ENCODE data around the gene MKNK1.

DNA sequence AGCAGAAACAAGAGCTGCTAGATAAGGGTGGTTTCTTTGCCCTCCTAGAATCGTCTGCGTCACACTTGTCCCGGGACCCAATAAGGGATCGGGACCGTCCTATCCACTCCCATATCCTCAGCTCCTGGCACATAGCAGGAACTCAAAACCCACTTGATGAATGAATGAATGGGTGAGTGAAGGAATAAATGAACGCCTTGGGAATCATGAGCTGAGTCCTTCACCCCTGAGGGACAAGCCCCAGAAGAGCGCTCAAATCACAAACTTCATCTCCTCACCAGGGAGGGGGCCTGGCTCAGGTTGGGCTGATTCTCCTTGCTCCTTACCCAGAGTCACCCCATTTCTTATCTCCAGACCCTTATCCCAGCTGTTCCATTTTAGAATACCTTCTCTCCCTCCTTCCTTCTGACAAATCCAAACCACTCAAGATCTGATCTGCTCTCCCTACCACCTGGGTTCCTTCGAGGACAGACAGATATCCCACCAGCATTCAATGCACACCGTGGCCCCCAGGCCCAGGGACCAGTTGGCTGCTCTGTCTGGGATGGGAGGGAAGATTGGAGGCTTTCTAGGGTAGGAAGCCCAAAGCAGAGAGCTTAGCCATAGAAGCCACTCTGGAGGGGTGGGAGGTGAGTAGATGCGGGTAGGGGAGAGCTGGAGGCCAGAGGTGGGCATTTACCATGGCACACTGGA, 13.2 kb upstream of the MKNK1 start:
- TF ChIP-seq EZH2 (IDR thresholded peaks at IDR 0.05; ENCODE audit: borderline replicate concordance) (no peak), CTCF (IDR thresholded peaks at IDR 0.05; ENCODE audit: poor library complexity) (no peak), EZH2phosphoT487 (IDR thresholded peaks at IDR 0.05; ENCODE audit: low read depth, severe bottlenecking, unreplicated experiment) (no peak)
